Astrocyte of the spinal cord (primary cell): ENCODE data around the gene BBX.

Experiments used
- DNase-seq: peaks from one replicate; pipeline ENCODE4 v3.0.0; 2011; ENCODE audit warnings: low read depth, low spot score
- H3K4me3 ChIP-seq: 2 replicates; pipeline ENCODE4 v1.5.1; 2011; ENCODE audit warnings: low read depth, mild to moderate bottlenecking, low read length, moderate library complexity
- CTCF ChIP-seq: IDR thresholded peaks from 2 replicates; pipeline ENCODE4 v1.5.1; 2012; ENCODE audit warnings: low read depth, mild to moderate bottlenecking, low read length, inconsistent platforms
- in situ Hi-C: cut with HindIII; loops from 2 replicates; pipeline ENCODE4 v1.10.0; 2017; ENCODE audit warnings: low sequenced_read_pairs

BBX gene

GRCh38 chr3:107594870-107595269 lies 72.1 kb downstream of the BBX start:
- no peak for TF ChIP-seq CTCF
- no peak for DNase-seq
- no peak overlapping the region for H3K4me3 ChIP-seq
- in situ Hi-C loops, result no loop called here

- in situ Hi-C loops, result no loop called here
- no peak for TF ChIP-seq CTCF
- DNase-seq, result no peak
- H3K4me3 ChIP-seq, result no peak overlapping the region
Measured at GRCh38 chr3:107596639-107597038, 73.9 kb downstream of the BBX start.

GRCh38 chr3:107598926-107599771 lies 76.4 kb downstream of the BBX start:
- peak overlapping the region; percentile 29 for H3K4me3 ChIP-seq
- DNase-seq, result peak; percentile 62
- TF ChIP-seq CTCF, result no peak
- in situ Hi-C loops, result no loop called here

- DNase-seq, result no peak
- in situ Hi-C loops, result no loop called here
- no peak for TF ChIP-seq CTCF
- H3K4me3 ChIP-seq, result peak overlapping the region; percentile 29
Measured at GRCh38 chr3:107599772-107600145, 77.0 kb downstream of the BBX start.

- DNase-seq, result no peak
- no peak for TF ChIP-seq CTCF
- in situ Hi-C loops, result no loop called here
- no peak overlapping the region for H3K4me3 ChIP-seq
Measured at GRCh38 chr3:107600780-107601179, 78.0 kb downstream of the BBX start.

- DNase-seq, result peak; percentile 44
- no peak for TF ChIP-seq CTCF
- H3K4me3 ChIP-seq, result no peak overlapping the region
- in situ Hi-C loops, result no loop called here
Measured at GRCh38 chr3:107604057-107604822, 81.5 kb downstream of the BBX start.
